KG1 (cell line): ENCODE data around the gene SECTM1.

Experiments
- DNase-seq: peaks from one replicate; lab custom pipeline; 2025; lab: John Stamatoyannopoulos, UW

The SECTM1 gene

DNA sequence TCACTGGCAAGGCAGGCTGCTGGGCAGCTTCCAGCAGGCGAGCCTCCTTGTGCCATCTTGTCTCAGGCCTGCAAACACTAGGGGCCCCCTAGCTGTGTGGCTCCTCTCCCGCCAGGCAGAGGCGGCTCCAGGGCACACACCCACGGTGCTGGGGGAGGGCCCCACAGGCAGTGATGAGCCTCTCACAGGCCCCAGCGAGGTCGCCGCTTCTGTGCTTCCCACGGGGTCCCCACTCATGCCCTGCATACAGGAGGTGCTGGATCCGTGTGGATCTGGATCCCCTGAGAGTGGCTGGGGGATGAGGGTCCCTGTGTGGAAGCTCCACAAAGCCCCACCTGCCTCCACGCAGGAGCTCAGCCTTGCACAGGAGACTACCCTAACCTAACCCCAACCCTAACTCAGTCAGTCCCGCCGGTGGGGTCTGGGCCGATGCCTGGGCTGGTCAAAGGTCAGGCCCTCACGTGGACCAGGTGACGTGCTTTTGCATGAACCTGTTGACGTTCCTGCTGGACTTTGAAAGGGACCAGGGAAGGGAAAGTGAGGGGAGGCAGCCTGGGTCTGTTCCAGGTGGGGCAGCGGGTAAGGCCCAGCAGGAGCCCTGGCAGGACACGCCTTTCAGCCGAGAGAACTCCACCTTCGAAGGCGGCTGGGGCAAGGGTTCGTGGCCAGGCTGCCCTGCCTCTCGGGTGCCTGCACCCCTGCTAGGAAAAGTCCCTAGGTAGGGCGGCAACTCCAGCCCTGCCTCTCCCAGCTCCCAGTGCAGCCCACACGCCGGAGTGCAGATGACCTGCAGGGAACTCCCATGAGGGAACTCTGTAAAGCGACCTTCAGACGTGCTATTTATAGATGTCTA is 5.2 kb downstream of the SECTM1 start:
- no peak for DNase-seq

GRCh38 chr17:82327757-82328140 is 5.8 kb downstream of the SECTM1 start:
- no peak for DNase-seq

- DNase-seq = no peak
Observed at GRCh38 chr17:82327289-82327688, 6.3 kb downstream of the SECTM1 start.

DNA sequence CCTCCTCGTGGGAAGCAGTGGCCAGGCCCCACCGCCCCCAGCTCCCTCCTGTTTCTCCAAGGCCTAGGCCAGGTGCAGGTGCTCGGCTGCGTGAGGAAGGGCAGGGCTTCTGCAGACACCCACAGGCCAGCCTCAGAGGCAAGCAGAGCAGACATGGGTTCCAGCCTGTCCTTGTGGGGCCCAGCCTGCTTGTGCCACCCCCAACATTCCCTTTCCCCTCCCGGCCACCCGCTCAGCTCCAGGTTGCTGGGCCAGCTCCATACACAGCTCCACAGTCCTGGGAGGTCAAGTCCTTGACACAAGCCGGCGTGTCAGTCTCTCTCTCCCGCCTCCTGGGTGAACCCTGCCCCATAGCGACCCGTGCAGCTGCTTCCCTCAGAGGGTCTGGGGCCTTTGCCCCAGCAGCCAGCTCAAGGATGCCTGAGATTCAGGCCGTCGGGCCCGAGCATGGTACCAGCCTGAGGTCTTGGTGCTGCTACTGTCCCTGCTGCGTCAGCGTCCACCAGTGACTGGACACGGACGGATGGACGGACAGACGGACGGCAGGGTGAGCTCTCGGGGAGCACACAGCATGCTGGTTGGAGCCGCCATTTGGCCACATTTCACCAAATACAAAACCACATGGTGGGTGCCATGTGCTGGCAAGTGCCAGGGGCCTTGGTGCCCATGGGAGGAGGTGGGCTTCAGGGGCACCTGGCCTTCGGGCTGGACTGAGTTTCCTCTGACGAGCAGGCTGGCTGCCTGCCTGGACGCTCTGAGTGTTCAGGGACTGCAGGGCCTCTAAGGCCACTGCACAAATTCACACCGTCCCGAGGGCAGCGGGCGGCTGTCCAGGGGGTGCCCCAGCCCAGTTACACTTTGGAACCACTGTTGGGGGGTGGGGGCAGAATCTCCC is 8.0 kb downstream of the SECTM1 start:
- no peak for DNase-seq

DNA sequence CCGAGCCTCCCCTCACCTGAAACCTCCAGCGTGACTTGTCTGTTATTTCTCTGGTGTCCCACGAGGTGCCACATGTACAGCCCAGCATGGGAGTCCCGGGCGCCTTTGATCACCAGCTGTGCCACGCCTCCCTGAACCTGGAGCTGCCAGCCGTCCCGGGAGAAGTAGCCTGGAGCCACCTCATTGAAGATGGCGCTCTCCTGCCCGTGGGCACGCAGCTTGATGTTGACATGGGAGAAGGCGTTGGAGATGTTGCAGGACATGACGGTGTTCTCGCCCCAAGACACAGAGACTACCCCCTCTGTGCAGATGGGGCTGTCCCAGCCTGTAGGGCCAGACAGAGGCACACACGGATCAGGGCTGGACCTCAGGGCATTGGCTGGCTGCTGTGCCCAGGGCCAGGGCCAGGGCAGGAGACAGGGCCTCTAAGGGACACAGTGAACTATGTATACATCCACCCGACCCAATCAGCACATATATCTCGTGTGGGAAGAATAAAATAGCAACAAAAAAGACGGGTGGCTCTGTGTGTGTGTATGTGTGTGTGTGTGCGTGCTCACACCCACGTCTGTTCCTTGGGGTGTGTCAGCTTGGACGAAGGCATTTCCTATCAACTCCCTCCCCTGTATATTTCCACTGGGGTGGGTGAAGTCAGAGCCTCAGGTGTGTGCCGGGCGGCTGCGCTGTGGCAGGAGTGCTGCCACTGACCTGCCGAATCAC is 8.8 kb downstream of the SECTM1 start:
- DNase-seq = no peak

GRCh38 chr17:82323514-82324234 is 9.9 kb downstream of the SECTM1 start:
- DNase-seq = no peak

GRCh38 chr17:82322526-82323453 is 10.8 kb downstream of the SECTM1 start:
- DNase-seq = no peak

DNA sequence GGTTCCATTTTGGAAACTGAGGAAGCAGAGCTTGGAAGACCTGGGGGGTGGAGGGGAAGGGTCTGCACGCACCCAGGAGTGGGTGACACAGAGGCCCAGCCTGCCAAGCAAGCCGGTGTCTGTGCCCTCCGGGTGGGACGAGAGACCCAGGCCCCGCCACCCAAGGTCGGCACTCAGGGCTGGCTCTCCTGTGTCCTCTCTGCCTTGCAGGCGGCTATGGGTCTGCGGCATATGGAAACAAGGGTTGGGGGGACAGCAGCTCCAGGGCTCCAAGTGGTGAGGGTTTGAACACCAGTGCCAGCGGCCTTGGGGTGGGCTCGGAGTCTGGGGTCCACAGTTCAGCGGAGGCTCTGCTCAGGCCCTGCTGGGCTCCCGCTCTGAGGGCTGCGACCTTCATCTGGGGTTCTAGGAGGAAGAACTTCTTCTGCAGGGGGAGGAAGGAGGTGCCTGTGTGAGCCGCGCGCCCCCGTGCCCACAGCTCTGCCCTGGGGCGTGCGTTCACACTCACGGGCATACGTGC is 11.6 kb downstream of the SECTM1 start:
- no peak for DNase-seq

DNA sequence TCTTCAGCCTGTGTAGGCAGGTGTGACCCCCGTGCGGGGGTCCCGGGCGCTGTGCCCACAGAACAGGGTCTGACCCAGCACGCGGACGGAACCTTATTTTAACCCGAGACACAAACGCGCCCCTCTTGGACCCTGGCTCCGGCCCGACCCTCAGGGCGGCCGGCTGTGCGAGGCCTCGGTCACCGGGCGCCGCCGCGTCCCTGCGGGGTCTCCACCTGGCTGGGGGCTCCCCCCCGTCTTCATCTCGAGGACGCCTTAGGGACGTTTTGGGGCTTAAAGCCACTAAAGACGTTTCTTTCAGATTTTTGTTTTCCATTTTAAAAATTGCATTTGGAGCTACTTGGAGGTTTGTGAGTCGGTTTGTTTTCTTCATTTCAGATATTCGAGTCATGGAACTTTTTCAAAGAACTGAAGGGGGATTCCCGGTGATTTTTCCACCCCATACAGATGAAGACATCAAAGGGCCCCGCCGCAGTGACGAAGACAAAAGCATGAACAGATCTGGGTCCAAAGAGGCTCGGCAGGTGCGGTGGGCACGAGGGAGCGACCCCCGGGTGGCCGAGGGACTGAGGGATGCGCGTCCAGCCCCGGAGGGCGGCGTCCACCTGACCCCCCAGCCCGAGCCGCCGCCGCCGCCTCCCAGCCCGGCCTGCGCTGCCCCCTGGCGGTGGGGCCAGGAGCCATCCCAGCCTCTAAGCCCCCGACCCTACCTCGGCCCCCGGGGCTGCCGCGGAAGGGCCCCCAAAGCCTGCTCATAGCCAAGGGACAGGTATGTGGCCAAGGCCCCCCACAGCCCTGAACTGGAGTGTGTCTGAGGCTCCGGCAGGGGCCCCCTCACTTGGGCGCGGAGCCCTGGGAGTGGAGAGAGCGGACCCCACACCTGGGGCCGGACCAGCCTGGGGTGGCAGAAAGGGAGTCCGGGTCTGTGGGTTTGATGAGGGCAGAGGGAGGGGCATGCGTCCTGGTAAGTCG is 12.3 kb downstream of the SECTM1 start:
- DNase-seq = no peak

DNA sequence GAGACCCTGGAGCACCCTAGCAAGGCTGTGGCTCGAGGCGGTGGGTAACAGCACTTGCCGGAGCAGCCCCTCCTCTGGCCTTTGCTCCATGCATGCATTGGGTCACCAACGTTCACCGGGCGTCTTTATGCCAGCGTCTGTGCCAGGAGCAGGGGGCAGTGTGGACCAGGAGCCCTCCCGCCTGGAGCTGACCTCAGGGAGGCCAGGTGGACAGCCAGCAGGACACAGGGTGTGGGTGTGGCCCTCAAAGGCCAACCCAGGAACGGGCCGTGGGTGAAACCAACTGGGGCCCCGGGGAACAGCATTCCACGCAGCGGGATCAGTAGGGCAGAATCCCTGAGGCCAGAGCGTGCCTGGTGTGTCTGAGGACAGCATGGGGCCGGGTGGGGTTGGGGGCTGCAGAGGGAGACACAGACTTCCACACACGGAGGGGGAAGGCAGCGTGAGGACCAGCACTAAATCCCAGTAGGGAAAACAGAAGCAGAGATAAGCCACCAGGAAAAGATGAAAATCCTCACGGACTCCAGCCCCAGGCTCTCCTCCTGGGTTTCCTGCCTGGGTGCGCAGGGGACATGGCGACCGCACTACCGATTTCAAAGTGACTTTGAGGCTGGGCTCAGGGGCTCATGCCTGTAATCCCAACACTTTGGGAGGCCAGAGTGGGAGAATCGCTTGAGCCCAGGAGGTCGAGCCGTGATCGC is 13.3 kb downstream of the SECTM1 start:
- no peak for DNase-seq

DNA sequence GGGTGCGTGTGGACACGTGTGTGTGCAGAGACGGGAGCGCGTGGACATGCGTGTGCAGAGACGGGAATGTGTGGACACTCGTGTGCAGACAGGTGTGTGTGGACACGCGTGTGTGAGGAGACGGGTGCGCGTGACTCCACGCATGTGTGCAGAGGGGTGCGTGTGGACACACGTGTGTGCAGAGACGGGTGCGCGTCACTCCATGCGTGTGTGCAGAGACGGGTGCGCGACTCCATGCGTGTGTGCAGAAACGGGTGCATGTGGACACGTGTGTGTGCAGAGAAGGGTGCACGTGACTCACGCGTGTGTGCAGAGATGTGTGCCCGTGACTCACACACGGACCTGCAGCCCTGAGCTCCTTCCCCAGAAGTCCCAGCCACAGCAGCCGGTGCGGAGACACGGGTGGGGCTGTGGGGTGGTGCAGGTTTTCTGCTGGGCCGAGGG is 13.9 kb downstream of the SECTM1 start:
- no peak for DNase-seq

DNA sequence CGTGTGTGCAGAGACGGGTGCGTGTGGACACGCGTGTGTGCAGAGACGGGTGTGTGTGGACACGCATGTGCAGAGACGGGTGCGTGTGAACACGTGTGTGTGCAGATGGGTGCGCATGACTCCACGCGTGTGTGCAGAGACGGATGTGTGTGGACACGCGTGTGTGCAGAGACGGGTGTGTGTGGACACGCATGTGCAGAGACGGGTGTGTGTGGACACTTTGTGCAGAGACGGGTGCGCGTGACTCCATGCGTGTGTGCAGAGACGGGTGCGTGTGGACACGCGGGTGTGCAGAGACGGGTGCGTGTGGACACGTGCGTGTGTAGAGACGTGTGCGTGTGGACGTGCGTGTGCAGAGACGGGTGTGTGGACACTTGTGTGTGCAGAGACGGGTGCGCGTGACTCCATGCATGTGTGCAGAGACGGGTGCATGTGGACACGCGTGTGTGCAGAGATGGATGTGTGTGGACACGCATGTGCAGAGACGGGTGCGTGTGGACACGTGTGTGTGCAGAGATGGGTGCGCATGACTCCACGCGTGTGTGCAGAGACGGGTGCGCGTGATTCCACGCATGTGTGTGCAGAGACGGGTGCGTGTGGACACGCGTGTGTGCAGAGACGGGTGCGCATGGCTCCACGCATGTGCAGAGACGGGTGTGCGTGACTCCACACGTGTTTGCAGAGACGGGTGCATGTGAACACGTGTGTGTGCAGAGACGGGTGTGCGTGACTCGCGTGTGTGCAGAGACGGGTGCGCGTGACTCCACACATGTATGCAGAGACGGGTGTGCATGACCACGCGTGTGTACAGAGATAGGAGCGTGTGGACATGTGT is 14.6 kb downstream of the SECTM1 start:
- no peak for DNase-seq

DNA sequence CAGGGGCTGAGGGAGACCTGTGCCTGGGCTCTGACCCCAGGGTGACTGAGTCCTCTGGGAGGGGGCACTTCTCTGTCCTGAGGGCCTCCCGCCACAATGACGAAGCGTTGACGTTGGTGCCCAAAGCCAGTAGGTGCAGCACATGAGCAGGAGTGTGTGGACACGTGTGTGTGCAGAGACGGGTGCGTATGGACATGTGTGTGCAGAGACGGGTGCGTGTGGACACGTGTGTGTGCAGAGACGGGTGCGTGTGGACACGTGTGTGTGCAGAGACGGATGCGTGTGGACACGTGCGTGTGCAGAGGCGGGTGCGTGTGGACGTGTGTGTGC is 15.4 kb downstream of the SECTM1 start:
- no peak for DNase-seq

GRCh38 chr17:82317394-82318168 is 16.0 kb downstream of the SECTM1 start, which contains the start of gene CD7:
Gene CD7 (minus strand): TSS chr17:82317608. CDS start chr17:82317495, 113 bp downstream.
- DNase-seq = no peak

- DNase-seq = no peak
Observed at GRCh38 chr17:82316651-82317393, 16.7 kb downstream of the SECTM1 start.
